ENCODE measurements around the gene TIMP3.

GRCh38 chr22:32826537-32826936, 25.0 kb downstream of the TIMP3 start:
- TF ChIP-seq CTCF (IDR thresholded peaks at IDR 0.05; ENCODE audit: low read depth, low read length) (no peak), MAX (IDR thresholded peaks at IDR 0.05; ENCODE audit: low read depth, low read length) (no peak), POLR2A (IDR thresholded peaks at IDR 0.05; ENCODE audit: extremely low read depth, insufficient read length) (no peak)

All from NB4 (cell line).